Measurements from ENCODE around the gene NAALADL1. TPM values are rescaled to one million over a fixed set of nuclear protein-coding genes. Genes with fewer than 3 reads are reported as not detected.

The NAALADL1 gene
- polyA plus RNA-seq, 3 donors = 9.5 to 14.5 (median 10.7) TPM

DNA sequence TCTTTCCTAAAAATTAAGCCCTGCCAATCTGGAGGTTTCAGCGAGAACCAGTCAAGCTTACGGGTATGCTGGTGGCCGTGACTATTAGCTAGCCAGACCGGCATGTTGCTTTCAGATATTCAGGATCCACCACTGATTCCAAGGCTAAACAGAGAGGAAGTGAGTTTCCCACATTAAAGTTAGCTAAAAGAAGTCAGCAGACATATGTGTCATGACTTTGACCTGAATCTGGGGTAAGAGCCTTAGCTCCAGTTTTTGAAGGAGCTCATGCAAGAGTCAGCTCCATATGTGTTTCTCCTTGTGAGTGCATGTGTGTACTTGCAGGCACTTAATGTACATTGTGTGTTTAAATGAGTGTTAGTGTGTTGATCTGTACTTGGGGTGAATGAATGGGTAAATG lies 27.1 kb upstream of the NAALADL1 start:
- DNase-seq (ENCODE audit: extremely low read depth in 1 of 11, low read depth in 9 of 11, low spot score in 4 of 11) = no peak

DNA sequence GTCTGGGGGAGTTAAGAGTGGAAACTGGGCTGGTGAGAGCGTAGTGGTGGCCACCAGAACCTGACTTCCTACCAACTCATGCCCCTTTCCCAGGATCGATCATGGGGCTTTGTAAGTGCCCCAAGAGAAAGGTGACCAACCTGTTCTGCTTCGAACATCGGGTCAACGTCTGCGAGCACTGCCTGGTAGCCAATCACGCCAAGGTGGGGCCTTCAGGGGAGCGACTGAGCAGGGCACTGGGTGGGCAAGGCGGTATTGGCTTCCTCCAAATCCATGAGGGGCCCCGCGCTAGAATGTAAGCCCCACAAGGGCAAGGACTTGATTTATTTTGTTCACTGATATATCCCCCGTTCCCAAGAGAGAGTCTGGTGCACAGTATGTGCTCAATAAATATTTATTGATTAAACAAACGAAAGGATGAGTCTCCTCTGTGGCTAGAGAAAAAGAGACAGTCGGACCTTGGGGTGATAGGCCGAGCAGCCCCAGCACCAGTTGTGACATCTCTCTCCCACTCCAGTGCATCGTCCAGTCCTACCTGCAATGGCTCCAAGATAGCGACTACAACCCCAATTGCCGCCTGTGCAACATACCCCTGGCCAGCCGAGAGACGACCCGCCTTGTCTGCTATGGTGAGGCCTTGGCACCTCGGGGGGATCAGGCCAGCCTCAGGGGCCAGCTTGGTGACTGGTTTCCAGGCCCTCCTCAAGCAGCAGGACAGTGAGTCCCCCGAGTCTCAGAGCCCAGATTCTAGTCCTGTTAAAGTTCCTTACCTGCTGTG lies 26.4 kb upstream of the NAALADL1 start:
- no peak for DNase-seq (ENCODE audit: extremely low read depth in 1 of 11, low read depth in 9 of 11, low spot score in 4 of 11)

DNA sequence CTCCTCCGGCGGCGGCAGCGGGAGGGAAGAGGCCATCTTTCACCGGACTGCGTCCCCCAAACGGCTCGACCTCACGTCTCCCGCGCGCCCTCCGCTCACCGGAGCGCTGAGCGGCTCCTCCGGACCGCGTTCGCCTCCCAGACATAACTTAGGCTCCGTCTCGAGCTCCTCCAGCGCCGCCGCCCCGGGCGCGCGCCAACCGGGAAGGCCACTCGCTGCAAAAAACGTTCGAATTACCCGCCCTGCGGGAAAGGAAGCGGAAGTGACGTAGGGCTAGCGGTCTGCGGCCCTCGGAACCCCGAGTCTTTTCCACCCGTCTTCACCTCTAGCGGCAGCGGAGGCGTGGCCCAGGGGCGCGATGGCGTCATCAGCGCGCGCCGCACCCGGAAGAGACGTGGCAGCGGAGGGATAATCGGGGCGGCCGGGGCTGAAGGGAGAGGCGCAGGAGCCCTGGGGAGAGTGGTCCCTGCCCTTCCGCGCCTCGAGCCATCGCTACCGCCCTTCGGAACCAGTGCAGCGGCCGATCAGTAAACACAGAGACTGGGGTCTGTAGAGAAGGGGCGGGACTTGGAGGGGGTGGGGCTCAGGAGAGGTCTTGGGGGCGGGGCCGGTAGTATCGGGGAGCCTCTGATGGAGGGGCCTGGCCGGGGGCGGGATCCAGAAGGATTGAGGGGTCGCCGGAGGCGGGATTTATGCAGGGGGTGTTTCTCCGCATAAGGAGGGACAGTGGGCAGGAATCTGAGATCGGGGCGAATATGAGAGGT lies 25.7 kb upstream of the NAALADL1 start, which contains the start of the genes CDCA5 and ZFPL1:
TSS of gene CDCA5 (minus strand) at position 207 of the 764 bp plus-strand sequence. CDS start at position 145, 62 bp downstream.
TSS of gene ZFPL1 (plus strand) at position 389 of the 764 bp plus-strand sequence. CDS start 477 bp downstream, outside the sequence.
- DNase-seq (ENCODE audit: extremely low read depth in 1 of 11, low read depth in 9 of 11, low spot score in 4 of 11) = peak; percentile 86 to 95 (median 92)

DNA sequence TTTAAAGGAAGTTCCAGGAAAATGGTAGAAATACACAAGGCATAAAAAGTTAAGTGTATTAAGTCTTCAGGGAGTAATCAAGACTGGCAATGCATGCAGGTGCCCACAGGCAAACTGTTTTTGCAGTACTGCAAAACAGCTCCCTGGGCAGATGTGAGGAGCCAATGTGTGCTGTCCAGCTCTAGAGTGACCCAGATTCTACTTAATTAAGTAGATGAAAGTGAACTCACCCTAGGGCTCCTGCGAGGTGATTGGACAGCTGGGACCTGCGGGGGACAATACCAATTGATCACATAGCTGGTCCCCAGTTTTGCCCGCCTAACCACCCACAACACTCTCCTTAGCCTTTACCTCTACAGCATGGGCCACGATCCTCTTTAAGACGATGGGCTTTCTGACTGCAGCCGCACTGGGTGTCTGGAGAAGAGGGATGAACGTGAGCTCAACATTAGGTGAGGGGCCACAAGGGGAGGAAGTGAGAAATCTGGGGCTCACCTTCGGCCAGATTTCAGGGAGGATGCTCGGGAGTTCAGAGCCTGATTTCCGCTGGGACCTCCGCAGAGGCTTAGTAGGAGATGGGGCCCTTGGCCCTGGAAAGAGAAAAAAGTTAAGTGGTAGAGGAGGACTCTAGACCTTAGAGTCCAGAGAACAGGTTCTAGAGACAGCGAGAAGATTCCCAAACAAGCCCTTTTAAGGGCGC lies 24.9 kb upstream of the NAALADL1 start:
- no peak for DNase-seq (ENCODE audit: extremely low read depth in 1 of 11, low read depth in 9 of 11, low spot score in 4 of 11)

DNA sequence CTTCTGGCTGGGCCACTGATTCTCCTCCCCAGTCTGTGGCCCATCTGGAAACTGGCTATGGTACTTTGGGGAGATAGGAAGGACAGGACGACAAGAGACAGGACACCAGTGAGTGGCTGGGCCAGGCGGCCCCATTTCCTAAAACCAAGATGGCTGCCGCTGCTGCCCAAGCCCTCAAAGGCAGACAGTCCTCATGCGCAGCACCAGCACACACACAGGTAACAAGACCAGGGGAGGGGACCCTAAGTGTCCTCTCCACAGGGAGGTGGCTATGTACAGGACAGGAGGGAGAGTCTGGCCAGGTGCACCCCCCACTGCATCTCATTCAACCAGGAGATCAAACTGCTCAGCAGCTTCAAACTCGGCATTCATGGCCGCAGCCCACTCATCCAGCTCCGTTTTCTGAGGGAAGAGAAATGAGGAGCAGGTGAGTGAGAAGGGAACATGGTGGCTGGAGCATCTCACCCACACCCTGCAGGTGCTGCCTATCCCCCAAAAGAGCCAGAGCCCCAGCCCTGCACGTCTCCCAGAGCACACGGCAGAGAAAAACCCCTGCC lies 20.5 kb upstream of the NAALADL1 start:
- DNase-seq (ENCODE audit: extremely low read depth in 1 of 11, low read depth in 9 of 11, low spot score in 4 of 11) = no peak

DNA sequence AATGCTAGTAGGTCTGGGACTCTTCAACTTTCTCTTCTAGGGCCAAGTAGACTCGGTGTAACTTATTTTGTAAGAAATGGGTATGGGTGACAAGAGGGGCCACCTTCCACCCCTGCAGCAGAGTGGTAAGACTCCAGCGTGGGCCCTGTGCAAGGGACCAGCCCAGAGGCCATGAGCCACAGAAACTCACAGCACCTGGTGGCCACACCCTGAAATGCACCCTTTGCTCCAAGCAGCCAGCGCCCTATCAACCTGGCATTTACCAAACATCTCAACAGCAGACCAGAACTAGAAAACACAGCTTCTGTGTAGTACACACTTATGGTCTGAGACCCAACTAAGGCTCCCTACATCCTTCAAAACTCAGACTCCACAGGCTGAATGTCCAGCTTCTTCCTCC lies 19.8 kb upstream of the NAALADL1 start:
- no peak for DNase-seq (ENCODE audit: extremely low read depth in 1 of 11, low read depth in 9 of 11, low spot score in 4 of 11)

DNA sequence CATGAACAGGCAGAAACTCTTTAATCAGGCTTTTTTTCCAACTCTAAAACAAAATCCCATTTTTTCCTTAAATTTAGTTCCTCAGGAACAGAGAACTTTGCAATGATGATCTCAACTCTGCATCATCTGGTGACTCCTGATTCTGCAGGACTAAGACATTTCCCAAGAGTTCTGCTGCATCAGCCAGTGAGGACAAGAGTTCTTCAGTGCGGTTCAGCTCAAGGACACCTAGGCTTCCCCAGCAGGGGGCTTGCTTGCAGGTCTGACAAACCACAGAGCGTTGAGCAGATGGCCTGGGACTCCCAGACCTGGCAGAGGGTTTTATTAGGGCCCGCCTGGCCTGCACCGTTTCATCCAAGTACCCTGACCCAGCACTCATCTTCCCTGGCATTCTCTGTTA lies 19.1 kb upstream of the NAALADL1 start:
- DNase-seq (ENCODE audit: extremely low read depth in 1 of 11, low read depth in 9 of 11, low spot score in 4 of 11) = no peak

DNA sequence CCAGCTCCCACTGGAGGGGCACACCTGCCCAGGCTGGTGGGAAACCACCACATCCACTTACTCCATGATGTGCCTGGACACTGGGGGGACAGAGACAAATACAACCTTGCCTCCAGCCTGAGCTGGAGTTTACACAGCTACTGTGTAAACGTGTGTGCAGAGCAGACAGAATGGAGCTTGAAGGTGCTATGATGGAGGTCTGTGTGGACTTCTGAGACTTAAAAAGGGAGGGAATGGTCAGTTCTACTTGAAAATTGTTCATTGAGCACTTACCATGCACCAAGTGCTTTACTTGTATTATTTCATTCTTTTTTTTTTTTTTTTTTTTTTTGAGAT lies 14.2 kb upstream of the NAALADL1 start:
- no peak for DNase-seq (ENCODE audit: extremely low read depth in 1 of 11, low read depth in 9 of 11, low spot score in 4 of 11)

DNA sequence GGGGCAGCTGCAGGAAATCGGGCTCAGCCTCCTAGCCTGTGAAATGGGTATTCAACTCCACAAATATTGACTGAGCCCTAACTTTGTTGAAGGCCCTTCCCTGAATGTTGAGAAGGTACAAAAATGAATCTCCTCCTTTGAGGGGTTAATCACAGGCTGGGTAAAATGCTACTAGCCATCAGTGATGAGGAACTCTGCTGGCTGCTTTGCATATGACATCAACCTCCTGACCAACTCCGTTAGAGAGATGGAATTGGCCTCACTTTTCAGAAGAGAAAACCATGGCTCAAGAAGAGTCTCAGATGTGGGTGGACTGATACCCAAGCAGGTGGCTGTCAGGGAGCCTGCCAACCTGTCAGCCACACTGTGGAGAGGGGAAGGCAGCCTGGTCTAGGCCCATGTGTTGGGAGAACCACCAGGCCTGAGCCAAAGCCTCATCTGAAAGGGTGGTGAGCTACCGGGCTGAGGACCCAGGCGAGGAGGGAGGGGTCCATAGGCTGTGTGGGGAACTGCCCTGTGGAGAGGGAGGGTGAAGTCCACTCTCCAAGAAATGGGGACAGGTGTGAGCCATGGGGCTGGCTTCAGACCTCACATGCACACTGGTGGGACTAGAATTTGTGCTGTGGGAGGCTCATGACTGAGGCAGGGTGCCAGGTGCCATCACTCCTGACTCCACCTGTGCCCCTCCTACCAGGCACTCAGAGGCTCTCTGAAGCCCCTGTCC lies 13.7 kb upstream of the NAALADL1 start:
- DNase-seq (ENCODE audit: extremely low read depth in 1 of 11, low read depth in 9 of 11, low spot score in 4 of 11) = no peak

DNA sequence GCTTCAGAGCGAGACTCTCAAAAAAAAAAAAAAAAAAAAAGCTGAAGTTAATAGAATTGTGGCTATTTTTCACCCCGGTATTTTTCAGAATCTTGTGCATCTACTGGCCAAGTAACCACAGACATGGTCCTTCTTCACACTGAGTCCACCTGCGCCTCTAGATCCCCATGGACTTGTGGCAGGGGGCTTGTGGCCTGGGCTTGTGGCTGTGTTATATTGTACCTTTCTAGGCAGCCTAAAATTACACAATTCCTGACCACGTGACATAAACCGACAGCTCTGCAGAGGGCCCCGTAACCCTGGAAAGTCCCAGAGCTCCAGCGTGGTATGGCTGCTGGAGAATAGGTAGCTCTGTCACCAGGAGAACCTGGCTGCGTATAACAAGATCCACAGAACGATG lies 10.9 kb upstream of the NAALADL1 start:
- DNase-seq (ENCODE audit: extremely low read depth in 1 of 11, low read depth in 9 of 11, low spot score in 4 of 11) = no peak

DNA sequence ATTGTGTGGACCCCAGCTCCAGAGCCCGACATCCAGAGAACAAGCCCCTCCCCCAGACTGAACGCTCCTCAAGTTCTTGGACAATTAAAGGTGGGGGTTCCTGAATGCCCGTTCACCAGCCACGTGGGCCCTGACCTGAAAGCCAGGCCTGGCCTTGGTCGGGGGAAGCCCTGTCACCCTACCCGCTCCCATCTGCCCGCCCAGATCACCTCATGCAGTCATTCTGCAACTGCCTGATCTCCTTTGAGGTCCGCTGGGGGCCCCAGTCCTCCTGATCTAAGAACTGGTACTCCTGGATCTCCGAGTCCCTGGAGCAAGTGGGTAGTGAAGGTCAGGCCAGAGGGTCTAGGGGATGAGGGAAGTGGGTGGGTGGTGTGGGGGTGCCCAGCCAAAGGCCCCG lies 9.1 kb upstream of the NAALADL1 start:
- no peak for DNase-seq (ENCODE audit: extremely low read depth in 1 of 11, low read depth in 9 of 11, low spot score in 4 of 11)

DNA sequence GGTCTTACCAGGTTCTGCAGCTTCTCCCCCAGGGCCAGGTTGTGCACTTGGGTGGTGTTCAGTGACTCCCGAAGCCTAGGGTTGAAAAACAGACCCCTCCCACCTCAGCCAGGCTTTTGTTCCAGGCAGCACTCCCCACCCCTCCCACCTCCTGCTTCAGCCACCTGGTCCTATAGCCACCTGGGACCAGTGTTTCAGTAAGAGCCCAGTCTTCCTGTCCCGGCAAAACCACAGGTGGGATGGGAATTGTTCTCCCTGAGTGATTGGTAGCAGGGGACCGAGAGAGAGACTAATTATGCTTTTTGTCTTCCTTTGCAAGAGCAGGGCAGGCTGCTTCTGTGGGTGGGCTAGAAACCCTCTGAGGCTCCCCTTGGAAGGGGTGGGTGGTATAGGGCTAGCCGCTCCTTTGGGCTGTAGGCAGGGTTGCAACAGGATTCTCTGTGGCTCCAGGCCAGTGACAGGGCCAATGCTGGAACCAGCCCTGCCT lies 8.5 kb upstream of the NAALADL1 start:
- no peak for DNase-seq (ENCODE audit: extremely low read depth in 1 of 11, low read depth in 9 of 11, low spot score in 4 of 11)

DNA sequence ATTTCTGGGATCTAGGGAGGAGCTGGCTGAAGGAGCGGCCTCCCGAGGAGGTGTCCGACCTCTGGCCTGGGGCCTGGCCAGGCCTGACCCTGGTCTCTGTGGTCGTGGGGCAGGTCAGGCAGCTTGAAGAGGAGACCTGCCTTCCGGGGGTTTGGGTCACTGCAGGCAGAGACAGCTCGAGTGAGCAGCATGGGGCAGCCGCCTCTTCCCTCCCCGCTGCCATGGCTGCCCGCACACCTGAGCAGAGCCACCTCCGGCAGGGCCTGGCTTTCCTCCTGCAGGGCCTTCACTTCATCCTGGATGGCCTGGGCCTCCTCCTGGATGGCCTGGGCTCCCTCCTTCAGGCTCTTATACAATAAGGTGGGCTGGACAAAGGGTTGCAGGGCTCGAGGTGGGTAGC lies 8.0 kb upstream of the NAALADL1 start:
- DNase-seq (ENCODE audit: extremely low read depth in 1 of 11, low read depth in 9 of 11, low spot score in 4 of 11) = no peak

DNA sequence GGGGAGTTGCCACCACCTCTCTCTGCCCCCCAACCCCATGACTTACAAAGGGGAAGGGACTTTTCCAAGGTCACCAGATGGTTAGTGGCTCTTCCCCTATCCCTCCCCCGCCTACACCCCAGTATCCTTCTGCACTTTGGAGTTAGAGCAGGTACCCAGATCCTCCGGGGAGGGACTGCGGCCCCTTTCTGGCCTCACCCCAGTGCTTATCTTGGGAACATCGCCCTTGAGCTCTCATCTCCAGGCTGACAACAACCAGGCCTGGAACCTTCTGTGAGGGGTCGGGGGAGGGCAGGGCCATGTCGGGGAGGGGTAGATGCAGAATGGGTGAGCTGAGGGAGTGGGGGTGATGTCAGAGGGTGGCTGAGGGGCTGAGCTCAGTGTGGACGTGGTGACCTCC lies 7.5 kb upstream of the NAALADL1 start:
- DNase-seq (ENCODE audit: extremely low read depth in 1 of 11, low read depth in 9 of 11, low spot score in 4 of 11) = no peak

DNA sequence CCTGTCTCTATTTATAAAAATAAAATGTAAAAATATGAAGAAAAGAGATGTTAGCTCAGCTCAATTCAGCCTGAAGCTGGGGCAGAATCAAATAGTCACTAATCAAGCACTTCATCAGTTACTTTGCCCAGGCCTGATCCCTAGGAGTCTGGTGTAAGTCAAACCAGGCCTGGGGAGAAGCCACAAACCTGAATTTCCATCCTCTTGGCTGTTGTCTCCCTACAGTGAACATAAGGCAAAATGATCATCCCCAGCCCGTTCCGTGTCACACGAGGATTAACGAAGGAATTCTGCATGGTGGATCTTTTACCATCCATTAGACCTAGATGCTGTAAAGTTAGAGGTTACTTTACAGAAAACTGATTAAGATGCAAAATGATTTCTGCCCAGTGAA lies 6.5 kb upstream of the NAALADL1 start:
- no peak for DNase-seq (ENCODE audit: extremely low read depth in 1 of 11, low read depth in 9 of 11, low spot score in 4 of 11)

DNA sequence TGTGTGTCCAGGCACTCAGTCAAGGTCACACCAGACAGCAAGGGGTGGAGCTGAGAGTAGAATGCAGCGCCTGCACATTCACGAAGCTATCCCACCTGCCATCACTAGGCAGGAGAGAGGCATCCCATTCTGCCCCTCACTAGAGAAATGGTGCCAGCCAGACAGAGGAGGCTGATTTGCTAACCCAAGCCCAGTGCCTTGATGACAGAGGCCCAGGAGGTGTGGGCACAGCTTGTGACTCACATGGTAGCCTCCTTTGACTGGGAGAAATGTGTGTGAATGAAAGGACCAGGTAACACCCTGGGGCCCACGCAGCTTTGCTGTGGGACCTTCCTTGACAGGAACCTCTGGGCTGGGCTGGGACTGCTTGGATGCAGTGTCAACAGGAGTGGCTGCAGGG lies 5.2 kb upstream of the NAALADL1 start:
- DNase-seq (ENCODE audit: extremely low read depth in 1 of 11, low read depth in 9 of 11, low spot score in 4 of 11) = no peak

DNA sequence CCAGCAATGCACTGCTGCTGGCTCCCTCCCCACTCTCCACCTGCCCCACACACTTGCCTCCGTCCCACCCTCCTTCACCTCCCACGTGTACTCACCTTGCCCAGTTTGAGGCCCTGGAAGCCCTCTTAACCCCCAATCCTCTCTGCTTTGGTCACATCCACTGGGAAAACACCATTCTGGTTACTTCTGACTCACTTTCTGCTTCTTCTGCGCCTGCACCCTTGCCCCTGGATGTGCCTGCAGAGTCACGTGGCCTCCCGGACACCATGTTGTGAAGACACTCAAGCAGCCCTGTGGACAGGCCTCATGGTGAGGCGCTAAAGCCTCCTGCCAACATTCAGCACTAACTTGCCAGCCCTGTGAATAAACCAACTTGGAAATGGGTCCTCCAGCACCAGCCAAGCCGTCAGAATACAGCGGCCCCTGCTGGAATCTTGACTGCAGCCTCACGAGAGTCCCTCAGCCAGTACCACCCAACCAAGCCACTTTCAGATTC lies 2.6 kb upstream of the NAALADL1 start:
- DNase-seq (ENCODE audit: extremely low read depth in 1 of 11, low read depth in 9 of 11, low spot score in 4 of 11) = no peak

DNA sequence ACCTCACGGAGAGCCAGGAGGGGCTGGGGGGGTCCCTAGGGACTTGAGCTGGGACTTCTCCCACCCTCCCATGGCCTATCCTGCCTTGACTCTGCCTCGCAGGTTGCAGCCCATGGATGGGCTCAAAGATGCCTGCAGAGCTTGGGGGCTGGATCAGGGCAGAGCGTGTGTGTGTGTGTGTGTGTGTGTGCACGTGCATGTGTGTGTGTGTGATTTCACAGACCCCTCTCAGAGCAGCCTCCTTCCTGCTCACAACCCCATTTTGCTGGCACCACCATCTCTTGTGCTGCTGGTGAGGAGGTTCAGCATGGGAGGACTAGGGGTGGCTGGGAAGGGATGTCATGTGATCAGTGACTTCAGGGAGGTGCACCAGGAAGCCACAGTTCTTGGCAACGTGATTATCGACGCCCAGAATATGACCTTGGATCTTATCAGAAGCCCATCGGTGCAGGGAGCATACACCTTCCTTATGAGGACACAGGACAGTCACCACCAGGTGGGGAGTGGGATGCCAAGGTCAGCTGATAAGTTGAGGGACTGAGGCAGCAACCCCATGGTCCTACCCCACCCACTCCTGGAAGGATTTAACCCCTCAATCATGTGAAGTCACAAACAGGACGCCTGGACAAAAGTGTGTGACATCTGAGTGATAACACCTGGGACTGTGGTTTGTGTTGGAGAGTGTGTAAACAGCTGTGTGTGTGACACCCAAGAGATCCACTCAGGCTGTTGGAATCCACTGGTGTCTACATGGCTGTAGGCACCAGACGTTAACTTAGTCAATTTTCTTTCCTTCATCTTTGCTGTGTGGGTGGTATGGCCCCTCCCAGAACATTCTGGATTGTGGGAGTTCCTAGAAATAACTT lies 1.8 kb upstream of the NAALADL1 start:
- no peak for DNase-seq (ENCODE audit: extremely low read depth in 1 of 11, low read depth in 9 of 11, low spot score in 4 of 11)
